ENCODE measurements around the gene NAA80.
A peak's percentile ranks its signal among the peaks of the same experiment; 100 is the strongest.
"Not testable (repeated sequence)": the region's sequence is repeated elsewhere in the genome, so short reads cannot be mapped to it uniquely, and the experiment has no call there.

Gene NAA80

DNA sequence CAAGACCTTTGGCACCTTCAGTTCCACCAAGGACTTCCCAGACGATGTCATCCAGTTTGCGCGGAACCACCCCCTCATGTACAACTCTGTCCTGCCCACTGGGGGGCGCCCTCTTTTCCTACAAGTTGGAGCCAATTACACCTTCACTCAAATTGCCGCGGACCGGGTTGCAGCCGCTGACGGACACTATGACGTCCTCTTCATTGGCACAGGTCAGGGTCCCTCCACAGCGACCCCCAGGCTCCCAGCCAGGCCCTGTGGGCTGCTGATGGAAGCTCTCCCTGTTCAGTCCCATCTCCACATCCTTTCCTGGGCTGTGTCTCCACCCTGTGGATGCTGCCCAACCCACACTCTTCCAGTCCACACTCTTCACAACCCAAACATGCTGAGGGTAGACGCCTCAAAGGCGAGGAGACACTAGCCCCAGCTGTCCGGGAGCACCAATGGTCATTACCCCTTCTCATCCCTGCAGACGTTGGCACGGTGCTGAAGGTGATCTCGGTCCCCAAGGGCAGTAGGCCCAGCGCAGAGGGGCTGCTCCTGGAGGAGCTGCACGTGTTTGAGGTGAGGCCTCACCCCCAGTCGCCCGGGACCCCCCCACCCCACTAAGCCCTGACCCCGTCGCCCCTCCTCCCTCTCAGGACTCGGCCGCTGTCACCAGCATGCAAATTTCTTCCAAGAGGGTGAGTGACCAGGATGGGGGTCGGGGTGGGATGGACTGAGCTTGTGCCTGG lies 24.7 kb downstream of the NAA80 start:
- peak; percentile 98 for TF ChIP-seq CTCF (conservative IDR thresholded peaks at IDR 0.05; ENCODE audit: low read length)
- TF ChIP-seq EZH2phosphoT487 (IDR thresholded peaks at IDR 0.05; ENCODE audit: borderline replicate concordance): no peak
- Histone ChIP-seq H2AFZ (ENCODE audit: low read length) (0 out of 2 replicates have a peak overlapping the region, but pooled peaks have one; percentile 44), H3K79me2 (ENCODE audit: insufficient read depth, low read length) (no peaks in the 10 kb centered on the region), H3K4me1 (ENCODE audit: insufficient read depth, low read length, poor library complexity, severe bottlenecking) (no peaks in the 10 kb centered on the region), H3K27me3 (ENCODE audit: insufficient read depth, low read length, poor library complexity, severe bottlenecking) (no peaks in the 10 kb centered on the region), H4K20me1 (ENCODE audit: insufficient read depth, low read length, poor library complexity, severe bottlenecking) (no peaks in the 10 kb centered on the region), H3F3A (ENCODE audit: low read depth) (no peaks in the 10 kb centered on the region), H3K4me2 (ENCODE audit: low read depth, low read length, poor library complexity, severe bottlenecking) (no peak overlapping the region), H3K9ac (ENCODE audit: low read depth, low read length, poor library complexity, severe bottlenecking) (no peak overlapping the region), H3K9me3 (ENCODE audit: insufficient read depth, low read depth, low read length) (no peaks in the 10 kb centered on the region), H3K4me3 (ENCODE audit: low read length, poor library complexity, severe bottlenecking) (no peak overlapping the region), H3K36me3 (ENCODE audit: insufficient read depth, low read length) (no peaks in the 10 kb centered on the region), H3K9me2 (replicated peaks; ENCODE audit: low read depth, low read length) (no peaks in the 10 kb centered on the region)

- Histone ChIP-seq H3F3A (ENCODE audit: low read depth) (no peaks in the 10 kb centered on the region), H3K4me2 (ENCODE audit: low read depth, low read length, poor library complexity, severe bottlenecking) (no peak overlapping the region), H2AFZ (ENCODE audit: low read length) (no peak overlapping the region), H3K4me3 (ENCODE audit: low read length, poor library complexity, severe bottlenecking) (no peak overlapping the region), H3K9me3 (ENCODE audit: insufficient read depth, low read depth, low read length) (no peaks in the 10 kb centered on the region), H3K79me2 (ENCODE audit: insufficient read depth, low read length) (no peaks in the 10 kb centered on the region), H3K9me2 (replicated peaks; ENCODE audit: low read depth, low read length) (no peaks in the 10 kb centered on the region), H3K4me1 (ENCODE audit: insufficient read depth, low read length, poor library complexity, severe bottlenecking) (no peaks in the 10 kb centered on the region), H3K27me3 (ENCODE audit: insufficient read depth, low read length, poor library complexity, severe bottlenecking) (no peaks in the 10 kb centered on the region), H3K36me3 (ENCODE audit: insufficient read depth, low read length) (no peaks in the 10 kb centered on the region), H4K20me1 (ENCODE audit: insufficient read depth, low read length, poor library complexity, severe bottlenecking) (no peaks in the 10 kb centered on the region), H3K9ac (ENCODE audit: low read depth, low read length, poor library complexity, severe bottlenecking) (no peak overlapping the region)
- TF ChIP-seq EZH2phosphoT487 (IDR thresholded peaks at IDR 0.05; ENCODE audit: borderline replicate concordance) (no peak), CTCF (conservative IDR thresholded peaks at IDR 0.05; ENCODE audit: low read length) (no peak)
These were observed 25.5 kb downstream of the NAA80 start for GRCh38 chr3:50273689-50274065.

DNA sequence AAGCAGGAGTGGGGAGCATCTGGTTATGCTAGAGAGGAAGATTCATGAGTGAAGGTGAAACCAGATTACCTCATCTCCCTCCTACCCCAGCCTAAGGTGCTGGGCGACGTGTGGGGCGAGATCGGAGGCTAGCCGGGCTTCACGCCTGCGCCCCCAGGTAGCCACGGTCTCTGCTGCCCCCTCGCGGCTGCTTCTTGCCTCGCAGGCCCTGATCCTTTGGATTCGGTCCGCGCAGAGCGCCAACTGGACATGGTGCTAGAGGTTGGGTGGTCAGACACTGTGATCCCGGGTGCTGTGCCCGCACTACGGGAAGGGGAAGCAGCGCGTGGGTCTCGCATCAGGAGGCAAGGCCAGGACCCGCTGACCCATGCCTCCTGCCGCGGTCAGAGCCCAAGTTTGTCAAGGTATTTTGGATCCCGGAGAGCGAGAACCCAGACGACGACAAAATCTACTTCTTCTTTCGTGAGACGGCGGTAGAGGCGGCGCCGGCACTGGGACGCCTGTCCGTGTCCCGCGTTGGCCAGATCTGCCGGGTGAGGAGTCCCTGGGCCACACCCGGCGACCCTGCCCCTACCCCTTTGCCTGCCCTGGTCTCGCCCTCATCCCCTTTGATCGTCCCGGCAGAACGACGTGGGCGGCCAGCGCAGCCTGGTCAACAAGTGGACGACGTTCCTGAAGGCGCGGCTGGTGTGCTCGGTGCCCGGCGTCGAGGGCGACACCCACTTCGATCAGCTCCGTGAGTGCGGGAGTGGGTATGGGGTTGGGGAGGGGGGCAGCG lies 26.1 kb downstream of the NAA80 start:
- H3F3A ChIP-seq (ENCODE audit: low read depth): no peaks in the 10 kb centered on the region
- no peaks in the 10 kb centered on the region for H4K20me1 ChIP-seq (ENCODE audit: insufficient read depth, low read length, poor library complexity, severe bottlenecking)
- no peaks in the 10 kb centered on the region for H3K9me2 ChIP-seq (replicated peaks; ENCODE audit: low read depth, low read length)
- TF ChIP-seq EZH2phosphoT487 (IDR thresholded peaks at IDR 0.05; ENCODE audit: borderline replicate concordance) (no peak), CTCF (conservative IDR thresholded peaks at IDR 0.05; ENCODE audit: low read length) (peak; percentile 87)
- no peaks in the 10 kb centered on the region for H3K79me2 ChIP-seq (ENCODE audit: insufficient read depth, low read length)
- no peaks in the 10 kb centered on the region for H3K9me3 ChIP-seq (ENCODE audit: insufficient read depth, low read depth, low read length)
- H3K9ac ChIP-seq (ENCODE audit: low read depth, low read length, poor library complexity, severe bottlenecking): no peak overlapping the region
- H3K27me3 ChIP-seq (ENCODE audit: insufficient read depth, low read length, poor library complexity, severe bottlenecking): no peaks in the 10 kb centered on the region
- no peaks in the 10 kb centered on the region for H3K36me3 ChIP-seq (ENCODE audit: insufficient read depth, low read length)
- H2AFZ ChIP-seq (ENCODE audit: low read length): no peak overlapping the region
- H3K4me2 ChIP-seq (ENCODE audit: low read depth, low read length, poor library complexity, severe bottlenecking): no peak overlapping the region
- no peaks in the 10 kb centered on the region for H3K4me1 ChIP-seq (ENCODE audit: insufficient read depth, low read length, poor library complexity, severe bottlenecking)
- no peak overlapping the region for H3K4me3 ChIP-seq (ENCODE audit: low read length, poor library complexity, severe bottlenecking)

- H2AFZ ChIP-seq (ENCODE audit: low read length); H3K9me3 ChIP-seq (ENCODE audit: insufficient read depth, low read depth, low read length); H3F3A ChIP-seq (ENCODE audit: low read depth); H3K4me2 ChIP-seq (ENCODE audit: low read depth, low read length, poor library complexity, severe bottlenecking); H3K4me1 ChIP-seq (ENCODE audit: insufficient read depth, low read length, poor library complexity, severe bottlenecking); H4K20me1 ChIP-seq (ENCODE audit: insufficient read depth, low read length, poor library complexity, severe bottlenecking); H3K4me3 ChIP-seq (ENCODE audit: low read length, poor library complexity, severe bottlenecking); H3K9me2 ChIP-seq (replicated peaks; ENCODE audit: low read depth, low read length); H3K79me2 ChIP-seq (ENCODE audit: insufficient read depth, low read length); H3K36me3 ChIP-seq (ENCODE audit: insufficient read depth, low read length); H3K27me3 ChIP-seq (ENCODE audit: insufficient read depth, low read length, poor library complexity, severe bottlenecking); H3K9ac ChIP-seq (ENCODE audit: low read depth, low read length, poor library complexity, severe bottlenecking): not testable (repeated sequence)
These were observed 26.7 kb downstream of the NAA80 start for GRCh38 chr3:50272538-50272910.

Data from Loucy (cell line).